HEK293 (cell line): ENCODE measurements around the gene EPHB1.

Source experiments
- HOXA7 ChIP-seq: sonication (generic); formaldehyde crosslinking; IDR thresholded peaks from 2 replicates; pipeline ENCODE4 v1.8.1; 2022; ENCODE audit warnings: missing genetic modification reagents, borderline replicate concordance
- REPIN1 ChIP-seq: fragments of 450-650 bp; formaldehyde crosslinking; IDR thresholded peaks from 2 replicates; pipeline ENCODE4 v1.5.1; 2017; ENCODE audit warnings: missing biosample characterization, missing genetic modification characterization, low read depth
- ZNF169 ChIP-seq: fragments of 450-650 bp; formaldehyde crosslinking; IDR thresholded peaks from 2 replicates; pipeline ENCODE4 v1.5.1; 2016; ENCODE audit warnings: missing biosample characterization, missing genetic modification characterization
- ZNF274 ChIP-seq, 2 experiments: fragments of 200-500 bp in 1 of 2; fragments of 450-650 bp in 1 of 2; sonication (Bioruptor generic) in 1 of 2; formaldehyde crosslinking in 1 of 2; IDR thresholded peaks; 2 replicates each; pipeline versions ENCODE4 v1.5.1 to v1.6.1; 2014 to 2016; ENCODE audit warnings: borderline replicate concordance in 1 of 2, inconsistent platforms in 1 of 2, low read length in 1 of 2, missing biosample characterization in 1 of 2, missing genetic modification characterization in 1 of 2
- ZNF394 ChIP-seq: fragments of 450-650 bp; formaldehyde crosslinking; IDR thresholded peaks from 2 replicates; pipeline ENCODE4 v1.5.1; 2016; ENCODE audit warnings: missing biosample characterization, missing genetic modification characterization, mild to moderate bottlenecking, moderate library complexity, borderline replicate concordance
- TF ChIP-seq, protein P1 (sequence below): fragments of 450-650 bp; formaldehyde crosslinking; IDR thresholded peaks from 2 replicates; pipeline ENCODE4 v1.5.1; 2016; ENCODE audit warnings: missing biosample characterization, missing genetic modification characterization
- TF ChIP-seq, protein P2 (sequence below): fragments of 450-650 bp; formaldehyde crosslinking; IDR thresholded peaks from 2 replicates; pipeline ENCODE4 v1.5.1; 2016; ENCODE audit warnings: missing biosample characterization, missing genetic modification characterization
- TF ChIP-seq, protein P3 (sequence below): fragments of 450-650 bp; formaldehyde crosslinking; IDR thresholded peaks from 2 replicates; pipeline ENCODE4 v1.5.1; 2016; ENCODE audit warnings: missing biosample characterization, missing genetic modification characterization
- TF ChIP-seq, protein P4 (sequence below): fragments of 450-650 bp; formaldehyde crosslinking; optimal IDR thresholded peaks from 2 replicates; pipeline ENCODE3; 2016; ENCODE audit warnings: missing biosample characterization, mild to moderate bottlenecking, missing genetic modification characterization
- TF ChIP-seq, protein P5 (sequence below): fragments of 450-650 bp; formaldehyde crosslinking; conservative IDR thresholded peaks from 2 replicates; pipeline ENCODE4 v1.5.1; 2016; ENCODE audit warnings: low read depth, missing biosample characterization, missing genetic modification characterization
- TF ChIP-seq, protein P6 (sequence below): fragments of 450-650 bp; formaldehyde crosslinking; IDR thresholded peaks from 2 replicates; pipeline ENCODE4 v1.5.1; 2017; ENCODE audit warnings: missing biosample characterization, missing genetic modification characterization
- TF ChIP-seq, protein P7 (sequence below): fragments of 450-650 bp; formaldehyde crosslinking; IDR thresholded peaks from 2 replicates; pipeline ENCODE4 v1.5.1; 2016; ENCODE audit warnings: missing biosample characterization, missing genetic modification characterization, borderline replicate concordance
- TF ChIP-seq, protein P8 (sequence below): fragments of 450-650 bp; formaldehyde crosslinking; IDR thresholded peaks from 2 replicates; pipeline ENCODE4 v1.5.1; 2016; ENCODE audit warnings: missing biosample characterization, missing genetic modification characterization
- TF ChIP-seq, protein P9 (sequence below): fragments of 450-650 bp; formaldehyde crosslinking; IDR thresholded peaks from 2 replicates; pipeline ENCODE4 v1.5.1; 2016; ENCODE audit warnings: missing biosample characterization, missing genetic modification characterization

DNA sequence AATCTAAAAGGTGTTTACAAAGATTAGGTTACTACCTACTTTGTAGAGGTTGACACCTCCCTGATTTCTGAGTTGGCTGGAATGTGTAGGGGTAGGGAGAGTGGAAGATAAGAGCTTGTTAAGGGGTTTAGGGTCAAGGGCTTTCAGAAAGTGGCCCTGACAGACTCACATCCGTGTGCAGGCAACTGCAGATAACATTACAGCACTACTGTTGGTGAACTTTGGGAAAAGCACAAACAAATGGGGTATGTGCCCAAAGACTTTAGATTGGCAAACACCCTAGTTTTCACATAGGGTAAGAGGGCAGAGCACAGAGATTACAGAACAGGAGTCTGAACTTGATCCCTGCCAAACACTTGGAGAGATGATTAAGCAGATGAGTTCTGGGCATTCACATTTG lies 375.7 kb downstream of the EPHB1 start:
- TF ChIP-seq, protein P1, sequence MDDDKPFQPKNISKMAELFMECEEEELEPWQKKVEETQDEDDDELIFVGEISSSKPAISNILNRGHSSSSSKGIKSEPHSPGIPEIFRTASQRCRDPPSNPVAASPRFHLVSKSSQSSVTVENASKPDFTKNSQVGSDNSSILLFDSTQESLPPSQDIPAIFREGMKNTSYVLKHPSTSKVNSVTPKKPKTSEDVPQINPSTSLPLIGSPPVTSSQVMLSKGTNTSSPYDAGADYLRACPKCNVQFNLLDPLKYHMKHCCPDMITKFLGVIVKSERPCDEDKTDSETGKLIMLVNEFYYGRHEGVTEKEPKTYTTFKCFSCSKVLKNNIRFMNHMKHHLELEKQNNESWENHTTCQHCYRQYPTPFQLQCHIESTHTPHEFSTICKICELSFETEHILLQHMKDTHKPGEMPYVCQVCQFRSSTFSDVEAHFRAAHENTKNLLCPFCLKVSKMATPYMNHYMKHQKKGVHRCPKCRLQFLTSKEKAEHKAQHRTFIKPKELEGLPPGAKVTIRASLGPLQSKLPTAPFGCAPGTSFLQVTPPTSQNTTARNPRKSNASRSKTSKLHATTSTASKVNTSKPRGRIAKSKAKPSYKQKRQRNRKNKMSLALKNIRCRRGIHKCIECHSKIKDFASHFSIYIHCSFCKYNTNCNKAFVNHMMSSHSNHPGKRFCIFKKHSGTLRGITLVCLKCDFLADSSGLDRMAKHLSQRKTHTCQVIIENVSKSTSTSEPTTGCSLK: no peak
- TF ChIP-seq, protein P2, sequence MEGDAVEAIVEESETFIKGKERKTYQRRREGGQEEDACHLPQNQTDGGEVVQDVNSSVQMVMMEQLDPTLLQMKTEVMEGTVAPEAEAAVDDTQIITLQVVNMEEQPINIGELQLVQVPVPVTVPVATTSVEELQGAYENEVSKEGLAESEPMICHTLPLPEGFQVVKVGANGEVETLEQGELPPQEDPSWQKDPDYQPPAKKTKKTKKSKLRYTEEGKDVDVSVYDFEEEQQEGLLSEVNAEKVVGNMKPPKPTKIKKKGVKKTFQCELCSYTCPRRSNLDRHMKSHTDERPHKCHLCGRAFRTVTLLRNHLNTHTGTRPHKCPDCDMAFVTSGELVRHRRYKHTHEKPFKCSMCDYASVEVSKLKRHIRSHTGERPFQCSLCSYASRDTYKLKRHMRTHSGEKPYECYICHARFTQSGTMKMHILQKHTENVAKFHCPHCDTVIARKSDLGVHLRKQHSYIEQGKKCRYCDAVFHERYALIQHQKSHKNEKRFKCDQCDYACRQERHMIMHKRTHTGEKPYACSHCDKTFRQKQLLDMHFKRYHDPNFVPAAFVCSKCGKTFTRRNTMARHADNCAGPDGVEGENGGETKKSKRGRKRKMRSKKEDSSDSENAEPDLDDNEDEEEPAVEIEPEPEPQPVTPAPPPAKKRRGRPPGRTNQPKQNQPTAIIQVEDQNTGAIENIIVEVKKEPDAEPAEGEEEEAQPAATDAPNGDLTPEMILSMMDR (tag by site-specific recombination): no peak
- TF ChIP-seq REPIN1 (tag by site-specific recombination) (no peak), ZNF274 (IDR thresholded peaks at IDR 0.05; ENCODE audit: low read length) (no peak), ZNF274 (tag by site-specific recombination; IDR thresholded peaks at IDR 0.05; ENCODE audit: borderline replicate concordance) (no peak), HOXA7 (CRISPR knock-in tag) (no peak), ZNF394 (no peak), ZNF169 (no peak)
- TF ChIP-seq, protein P3, sequence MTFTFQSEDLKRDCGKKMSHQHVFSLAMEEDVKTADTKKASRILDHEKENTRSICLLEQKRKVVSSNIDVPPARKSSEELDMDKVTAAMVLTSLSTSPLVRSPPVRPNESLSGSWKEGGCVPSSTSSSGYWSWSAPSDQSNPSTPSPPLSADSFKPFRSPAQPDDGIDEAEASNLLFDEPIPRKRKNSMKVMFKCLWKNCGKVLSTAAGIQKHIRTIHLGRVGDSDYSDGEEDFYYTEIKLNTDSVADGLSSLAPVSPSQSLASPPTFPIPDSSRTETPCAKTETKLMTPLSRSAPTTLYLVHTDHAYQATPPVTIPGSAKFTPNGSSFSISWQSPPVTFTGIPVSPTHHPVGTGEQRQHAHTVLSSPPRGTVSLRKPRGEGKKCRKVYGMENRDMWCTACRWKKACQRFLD (tag by site-specific recombination): no peak
- TF ChIP-seq, protein P4, sequence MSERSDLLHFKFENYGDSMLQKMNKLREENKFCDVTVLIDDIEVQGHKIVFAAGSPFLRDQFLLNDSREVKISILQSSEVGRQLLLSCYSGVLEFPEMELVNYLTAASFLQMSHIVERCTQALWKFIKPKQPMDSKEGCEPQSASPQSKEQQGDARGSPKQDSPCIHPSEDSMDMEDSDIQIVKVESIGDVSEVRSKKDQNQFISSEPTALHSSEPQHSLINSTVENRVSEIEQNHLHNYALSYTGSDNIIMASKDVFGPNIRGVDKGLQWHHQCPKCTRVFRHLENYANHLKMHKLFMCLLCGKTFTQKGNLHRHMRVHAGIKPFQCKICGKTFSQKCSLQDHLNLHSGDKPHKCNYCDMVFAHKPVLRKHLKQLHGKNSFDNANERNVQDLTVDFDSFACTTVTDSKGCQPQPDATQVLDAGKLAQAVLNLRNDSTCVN (tag by site-specific recombination): no peak
- TF ChIP-seq, protein P5, sequence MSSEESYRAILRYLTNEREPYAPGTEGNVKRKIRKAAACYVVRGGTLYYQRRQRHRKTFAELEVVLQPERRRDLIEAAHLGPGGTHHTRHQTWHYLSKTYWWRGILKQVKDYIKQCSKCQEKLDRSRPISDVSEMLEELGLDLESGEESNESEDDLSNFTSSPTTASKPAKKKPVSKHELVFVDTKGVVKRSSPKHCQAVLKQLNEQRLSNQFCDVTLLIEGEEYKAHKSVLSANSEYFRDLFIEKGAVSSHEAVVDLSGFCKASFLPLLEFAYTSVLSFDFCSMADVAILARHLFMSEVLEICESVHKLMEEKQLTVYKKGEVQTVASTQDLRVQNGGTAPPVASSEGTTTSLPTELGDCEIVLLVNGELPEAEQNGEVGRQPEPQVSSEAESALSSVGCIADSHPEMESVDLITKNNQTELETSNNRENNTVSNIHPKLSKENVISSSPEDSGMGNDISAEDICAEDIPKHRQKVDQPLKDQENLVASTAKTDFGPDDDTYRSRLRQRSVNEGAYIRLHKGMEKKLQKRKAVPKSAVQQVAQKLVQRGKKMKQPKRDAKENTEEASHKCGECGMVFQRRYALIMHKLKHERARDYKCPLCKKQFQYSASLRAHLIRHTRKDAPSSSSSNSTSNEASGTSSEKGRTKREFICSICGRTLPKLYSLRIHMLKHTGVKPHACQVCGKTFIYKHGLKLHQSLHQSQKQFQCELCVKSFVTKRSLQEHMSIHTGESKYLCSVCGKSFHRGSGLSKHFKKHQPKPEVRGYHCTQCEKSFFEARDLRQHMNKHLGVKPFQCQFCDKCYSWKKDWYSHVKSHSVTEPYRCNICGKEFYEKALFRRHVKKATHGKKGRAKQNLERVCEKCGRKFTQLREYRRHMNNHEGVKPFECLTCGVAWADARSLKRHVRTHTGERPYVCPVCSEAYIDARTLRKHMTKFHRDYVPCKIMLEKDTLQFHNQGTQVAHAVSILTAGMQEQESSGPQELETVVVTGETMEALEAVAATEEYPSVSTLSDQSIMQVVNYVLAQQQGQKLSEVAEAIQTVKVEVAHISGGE (tag by site-specific recombination): no peak
- TF ChIP-seq, protein P6, sequence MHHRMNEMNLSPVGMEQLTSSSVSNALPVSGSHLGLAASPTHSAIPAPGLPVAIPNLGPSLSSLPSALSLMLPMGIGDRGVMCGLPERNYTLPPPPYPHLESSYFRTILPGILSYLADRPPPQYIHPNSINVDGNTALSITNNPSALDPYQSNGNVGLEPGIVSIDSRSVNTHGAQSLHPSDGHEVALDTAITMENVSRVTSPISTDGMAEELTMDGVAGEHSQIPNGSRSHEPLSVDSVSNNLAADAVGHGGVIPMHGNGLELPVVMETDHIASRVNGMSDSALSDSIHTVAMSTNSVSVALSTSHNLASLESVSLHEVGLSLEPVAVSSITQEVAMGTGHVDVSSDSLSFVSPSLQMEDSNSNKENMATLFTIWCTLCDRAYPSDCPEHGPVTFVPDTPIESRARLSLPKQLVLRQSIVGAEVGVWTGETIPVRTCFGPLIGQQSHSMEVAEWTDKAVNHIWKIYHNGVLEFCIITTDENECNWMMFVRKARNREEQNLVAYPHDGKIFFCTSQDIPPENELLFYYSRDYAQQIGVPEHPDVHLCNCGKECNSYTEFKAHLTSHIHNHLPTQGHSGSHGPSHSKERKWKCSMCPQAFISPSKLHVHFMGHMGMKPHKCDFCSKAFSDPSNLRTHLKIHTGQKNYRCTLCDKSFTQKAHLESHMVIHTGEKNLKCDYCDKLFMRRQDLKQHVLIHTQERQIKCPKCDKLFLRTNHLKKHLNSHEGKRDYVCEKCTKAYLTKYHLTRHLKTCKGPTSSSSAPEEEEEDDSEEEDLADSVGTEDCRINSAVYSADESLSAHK (tag by site-specific recombination): no peak
- TF ChIP-seq, protein P7, sequence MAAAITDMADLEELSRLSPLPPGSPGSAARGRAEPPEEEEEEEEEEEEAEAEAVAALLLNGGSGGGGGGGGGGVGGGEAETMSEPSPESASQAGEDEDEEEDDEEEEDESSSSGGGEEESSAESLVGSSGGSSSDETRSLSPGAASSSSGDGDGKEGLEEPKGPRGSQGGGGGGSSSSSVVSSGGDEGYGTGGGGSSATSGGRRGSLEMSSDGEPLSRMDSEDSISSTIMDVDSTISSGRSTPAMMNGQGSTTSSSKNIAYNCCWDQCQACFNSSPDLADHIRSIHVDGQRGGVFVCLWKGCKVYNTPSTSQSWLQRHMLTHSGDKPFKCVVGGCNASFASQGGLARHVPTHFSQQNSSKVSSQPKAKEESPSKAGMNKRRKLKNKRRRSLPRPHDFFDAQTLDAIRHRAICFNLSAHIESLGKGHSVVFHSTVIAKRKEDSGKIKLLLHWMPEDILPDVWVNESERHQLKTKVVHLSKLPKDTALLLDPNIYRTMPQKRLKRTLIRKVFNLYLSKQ (tag by site-specific recombination): no peak
- TF ChIP-seq, protein P8, sequence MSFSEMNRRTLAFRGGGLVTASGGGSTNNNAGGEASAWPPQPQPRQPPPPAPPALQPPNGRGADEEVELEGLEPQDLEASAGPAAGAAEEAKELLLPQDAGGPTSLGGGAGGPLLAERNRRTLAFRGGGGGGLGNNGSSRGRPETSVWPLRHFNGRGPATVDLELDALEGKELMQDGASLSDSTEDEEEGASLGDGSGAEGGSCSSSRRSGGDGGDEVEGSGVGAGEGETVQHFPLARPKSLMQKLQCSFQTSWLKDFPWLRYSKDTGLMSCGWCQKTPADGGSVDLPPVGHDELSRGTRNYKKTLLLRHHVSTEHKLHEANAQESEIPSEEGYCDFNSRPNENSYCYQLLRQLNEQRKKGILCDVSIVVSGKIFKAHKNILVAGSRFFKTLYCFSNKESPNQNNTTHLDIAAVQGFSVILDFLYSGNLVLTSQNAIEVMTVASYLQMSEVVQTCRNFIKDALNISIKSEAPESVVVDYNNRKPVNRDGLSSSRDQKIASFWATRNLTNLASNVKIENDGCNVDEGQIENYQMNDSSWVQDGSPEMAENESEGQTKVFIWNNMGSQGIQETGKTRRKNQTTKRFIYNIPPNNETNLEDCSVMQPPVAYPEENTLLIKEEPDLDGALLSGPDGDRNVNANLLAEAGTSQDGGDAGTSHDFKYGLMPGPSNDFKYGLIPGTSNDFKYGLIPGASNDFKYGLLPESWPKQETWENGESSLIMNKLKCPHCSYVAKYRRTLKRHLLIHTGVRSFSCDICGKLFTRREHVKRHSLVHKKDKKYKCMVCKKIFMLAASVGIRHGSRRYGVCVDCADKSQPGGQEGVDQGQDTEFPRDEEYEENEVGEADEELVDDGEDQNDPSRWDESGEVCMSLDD: no peak
- TF ChIP-seq, protein P9, sequence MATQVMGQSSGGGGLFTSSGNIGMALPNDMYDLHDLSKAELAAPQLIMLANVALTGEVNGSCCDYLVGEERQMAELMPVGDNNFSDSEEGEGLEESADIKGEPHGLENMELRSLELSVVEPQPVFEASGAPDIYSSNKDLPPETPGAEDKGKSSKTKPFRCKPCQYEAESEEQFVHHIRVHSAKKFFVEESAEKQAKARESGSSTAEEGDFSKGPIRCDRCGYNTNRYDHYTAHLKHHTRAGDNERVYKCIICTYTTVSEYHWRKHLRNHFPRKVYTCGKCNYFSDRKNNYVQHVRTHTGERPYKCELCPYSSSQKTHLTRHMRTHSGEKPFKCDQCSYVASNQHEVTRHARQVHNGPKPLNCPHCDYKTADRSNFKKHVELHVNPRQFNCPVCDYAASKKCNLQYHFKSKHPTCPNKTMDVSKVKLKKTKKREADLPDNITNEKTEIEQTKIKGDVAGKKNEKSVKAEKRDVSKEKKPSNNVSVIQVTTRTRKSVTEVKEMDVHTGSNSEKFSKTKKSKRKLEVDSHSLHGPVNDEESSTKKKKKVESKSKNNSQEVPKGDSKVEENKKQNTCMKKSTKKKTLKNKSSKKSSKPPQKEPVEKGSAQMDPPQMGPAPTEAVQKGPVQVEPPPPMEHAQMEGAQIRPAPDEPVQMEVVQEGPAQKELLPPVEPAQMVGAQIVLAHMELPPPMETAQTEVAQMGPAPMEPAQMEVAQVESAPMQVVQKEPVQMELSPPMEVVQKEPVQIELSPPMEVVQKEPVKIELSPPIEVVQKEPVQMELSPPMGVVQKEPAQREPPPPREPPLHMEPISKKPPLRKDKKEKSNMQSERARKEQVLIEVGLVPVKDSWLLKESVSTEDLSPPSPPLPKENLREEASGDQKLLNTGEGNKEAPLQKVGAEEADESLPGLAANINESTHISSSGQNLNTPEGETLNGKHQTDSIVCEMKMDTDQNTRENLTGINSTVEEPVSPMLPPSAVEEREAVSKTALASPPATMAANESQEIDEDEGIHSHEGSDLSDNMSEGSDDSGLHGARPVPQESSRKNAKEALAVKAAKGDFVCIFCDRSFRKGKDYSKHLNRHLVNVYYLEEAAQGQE (tag by site-specific recombination): no peak
